ENCODE measurements around the gene DHX34.
A peak's percentile ranks its signal among the peaks of the same experiment; 100 is the strongest.
"Not testable (repeated sequence)": the region's sequence is repeated elsewhere in the genome, so short reads cannot be mapped to it uniquely, and the experiment has no call there.

Gene DHX34

GRCh38 chr19:47348819-47349795 is at the start of gene DHX34:
TSS of gene DHX34 (plus strand) at chr19:47349315. CDS start at chr19:47353031, 3,716 bp downstream.
- POLR2A ChIA-PET, result interaction anchor here (0.6 to 1.0 kb wide), 5 partner anchors 8 to 243 kb away, joined by 3 to 4 read pairs (median 3); no protein-coding TSS in a partner anchor

GRCh38 chr19:47300867-47301266 is 48.2 kb upstream of the DHX34 start:
- POLR2A ChIA-PET; DNase-seq (ENCODE audit: low read depth, low spot score); H3K4me3 ChIP-seq (ENCODE audit: low read depth, low read length): not testable (repeated sequence)
- CTCF ChIA-PET, result interaction anchor here (0.6 to 1.0 kb wide), 2 partner anchors 127 to 136 kb away, joined by 3 to 8 read pairs; no protein-coding TSS in a partner anchor

More at GRCh38 chr19:47348819-47349795, at the start of gene DHX34:
- peak; percentile 90 for DNase-seq (ENCODE audit: low read depth, low spot score)
- CTCF ChIA-PET, result interaction anchor here (0.6 to 5.0 kb wide), 41 partner anchors 8 to 359 kb away, joined by 3 to 87 read pairs (median 6); partner anchors contain the start of genes C5AR1 and C5AR2
- peak within 1 kb of the TSS; percentile 98 for H3K4me3 ChIP-seq (ENCODE audit: low read depth, low read length)
- TF ChIP-seq CTCF (IDR thresholded peaks at IDR 0.05; ENCODE audit: insufficient read depth, low read length, missing control alignments), result peak; percentile 95

GRCh38 chr19:47302249-47302648 is 46.9 kb upstream of the DHX34 start:
- no peak for TF ChIP-seq CTCF (IDR thresholded peaks at IDR 0.05; ENCODE audit: insufficient read depth, low read length, missing control alignments)
- DNase-seq (ENCODE audit: low read depth, low spot score), result no peak
- CTCF ChIA-PET, result interaction anchor here (1.6 to 9.8 kb wide), 3 partner anchors 7 to 89 kb away, joined by 6 to 105 read pairs (median 6); no protein-coding TSS in a partner anchor
- H3K4me3 ChIP-seq (ENCODE audit: low read depth, low read length), result no peak overlapping the region
- POLR2A ChIA-PET, result no interaction called here

GRCh38 chr19:47303966-47304365 is 45.1 kb upstream of the DHX34 start:
- POLR2A ChIA-PET, result no interaction called here
- CTCF ChIA-PET, result interaction anchor here (1.0 to 9.8 kb wide), 10 partner anchors 9 to 93 kb away, joined by 3 to 105 read pairs (median 13); partner anchors contain the start of genes DHX34 and INAFM1

GRCh38 chr19:47305309-47305751 is 43.8 kb upstream of the DHX34 start:
- peak overlapping the region; percentile 16; the same call in 1 of the 2 replicates for H3K4me3 ChIP-seq (ENCODE audit: low read depth, low read length)
- ChIA-PET CTCF (interaction anchor here (0.6 to 9.8 kb wide), 27 partner anchors 11 to 393 kb away, joined by 3 to 105 read pairs (median 3); partner anchors contain the start of genes DHX34 and INAFM1), POLR2A (no interaction called here)
- DNase-seq (ENCODE audit: low read depth, low spot score), result peak; percentile 41
- peak; percentile 92 for TF ChIP-seq CTCF (IDR thresholded peaks at IDR 0.05; ENCODE audit: insufficient read depth, low read length, missing control alignments)

More at GRCh38 chr19:47303966-47304365, 45.1 kb upstream of the DHX34 start:
- no peak for DNase-seq (ENCODE audit: low read depth, low spot score)
- no peak for TF ChIP-seq CTCF (IDR thresholded peaks at IDR 0.05; ENCODE audit: insufficient read depth, low read length, missing control alignments)
- no peak overlapping the region for H3K4me3 ChIP-seq (ENCODE audit: low read depth, low read length)

- H3K4me3 ChIP-seq (ENCODE audit: low read depth, low read length), result no peak overlapping the region
- no peak for TF ChIP-seq CTCF (IDR thresholded peaks at IDR 0.05; ENCODE audit: insufficient read depth, low read length, missing control alignments)
- ChIA-PET CTCF (interaction anchor here (0.8 to 9.8 kb wide), 10 partner anchors 10 to 163 kb away, joined by 3 to 105 read pairs (median 10); partner anchors contain the start of genes DHX34 and INAFM1), POLR2A (no interaction called here)
- DNase-seq (ENCODE audit: low read depth, low spot score), result no peak
Observed at GRCh38 chr19:47306303-47306702, 42.8 kb upstream of the DHX34 start.

Measured in AG04449 (cell line).